Loucy (cell line): ENCODE results near the gene VIL1.
A peak's percentile ranks its signal among the peaks of the same experiment; 100 is the strongest.

ENCODE experiments used
- H2AFZ ChIP-seq: fragments of 200-600 bp; sonication (generic); 2 replicates; pipeline ENCODE4 v1.6.0; 2016; ENCODE audit warnings: antibody characterized with exemption, mild to moderate bottlenecking, low read length, moderate library complexity
- H3F3A ChIP-seq: fragments of 200-600 bp; 2 replicates; pipeline ENCODE4 v1.6.0; 2016; ENCODE audit warnings: antibody characterized with exemption, low read depth, mild to moderate bottlenecking
- H3K27me3 ChIP-seq: fragments of 200-600 bp; sonication (generic); 2 replicates; pipeline ENCODE4 v1.6.1; 2014; ENCODE audit warnings: low read length, mild to moderate bottlenecking; ENCODE audit not compliant: insufficient read depth, poor library complexity, severe bottlenecking
- H3K36me3 ChIP-seq: fragments of 200-600 bp; sonication (generic); 2 replicates; pipeline ENCODE4 v1.6.1; 2016; ENCODE audit warnings: low read length; ENCODE audit not compliant: insufficient read depth
- H3K4me1 ChIP-seq: fragments of 200-600 bp; sonication (generic); 2 replicates; pipeline ENCODE4 v1.5.1; 2014; ENCODE audit warnings: low read length, mild to moderate bottlenecking; ENCODE audit not compliant: insufficient read depth, poor library complexity, severe bottlenecking
- H3K4me2 ChIP-seq: fragments of 200-600 bp; sonication (generic); 2 replicates; pipeline ENCODE4 v1.6.0; 2014; ENCODE audit warnings: antibody characterized with exemption, low read length, low read depth, mild to moderate bottlenecking; ENCODE audit not compliant: poor library complexity, severe bottlenecking
- H3K4me3 ChIP-seq: fragments of 200-600 bp; sonication (generic); 2 replicates; pipeline ENCODE4 v1.5.1; 2014; ENCODE audit warnings: low read length, mild to moderate bottlenecking, mixed read lengths; ENCODE audit not compliant: poor library complexity, severe bottlenecking
- H3K79me2 ChIP-seq: fragments of 200-600 bp; sonication (generic); 2 replicates; pipeline ENCODE4 v1.6.1; 2014; ENCODE audit warnings: low read length; ENCODE audit not compliant: insufficient read depth
- H3K9ac ChIP-seq: fragments of 200-600 bp; sonication (generic); 2 replicates; pipeline ENCODE4 v1.6.0; 2014; ENCODE audit warnings: mild to moderate bottlenecking, low read depth, low read length, moderate library complexity; ENCODE audit not compliant: poor library complexity, severe bottlenecking
- H3K9me2 ChIP-seq: fragments of 200-600 bp; sonication (generic); replicated peaks from 2 replicates; pipeline ENCODE4 v1.6.1; 2016; ENCODE audit warnings: low read depth, low read length, mixed read lengths
- H3K9me3 ChIP-seq: fragments of 200-600 bp; sonication (generic); 2 replicates; pipeline ENCODE4 v1.6.1; 2014; ENCODE audit warnings: mild to moderate bottlenecking, antibody characterized with exemption, low read length, low read depth; ENCODE audit not compliant: insufficient read depth
- H4K20me1 ChIP-seq: fragments of 200-600 bp; sonication (generic); 2 replicates; pipeline ENCODE4 v1.6.0; 2014; ENCODE audit warnings: antibody characterized with exemption, low read length, mild to moderate bottlenecking; ENCODE audit not compliant: insufficient read depth, poor library complexity, severe bottlenecking
- EZH2phosphoT487 ChIP-seq: fragments of 200-600 bp; IDR thresholded peaks from 2 replicates; pipeline ENCODE4 v1.6.1; 2018; ENCODE audit warnings: antibody characterized with exemption, mild to moderate bottlenecking, moderate library complexity, borderline replicate concordance
- TF ChIP-seq, protein P1 (sequence below): fragments of 200-600 bp; sonication (generic); conservative IDR thresholded peaks from 2 replicates; pipeline ENCODE4 v1.5.1; 2014; ENCODE audit warnings: mild to moderate bottlenecking, antibody characterized with exemption, low read length

The VIL1 gene

DNA sequence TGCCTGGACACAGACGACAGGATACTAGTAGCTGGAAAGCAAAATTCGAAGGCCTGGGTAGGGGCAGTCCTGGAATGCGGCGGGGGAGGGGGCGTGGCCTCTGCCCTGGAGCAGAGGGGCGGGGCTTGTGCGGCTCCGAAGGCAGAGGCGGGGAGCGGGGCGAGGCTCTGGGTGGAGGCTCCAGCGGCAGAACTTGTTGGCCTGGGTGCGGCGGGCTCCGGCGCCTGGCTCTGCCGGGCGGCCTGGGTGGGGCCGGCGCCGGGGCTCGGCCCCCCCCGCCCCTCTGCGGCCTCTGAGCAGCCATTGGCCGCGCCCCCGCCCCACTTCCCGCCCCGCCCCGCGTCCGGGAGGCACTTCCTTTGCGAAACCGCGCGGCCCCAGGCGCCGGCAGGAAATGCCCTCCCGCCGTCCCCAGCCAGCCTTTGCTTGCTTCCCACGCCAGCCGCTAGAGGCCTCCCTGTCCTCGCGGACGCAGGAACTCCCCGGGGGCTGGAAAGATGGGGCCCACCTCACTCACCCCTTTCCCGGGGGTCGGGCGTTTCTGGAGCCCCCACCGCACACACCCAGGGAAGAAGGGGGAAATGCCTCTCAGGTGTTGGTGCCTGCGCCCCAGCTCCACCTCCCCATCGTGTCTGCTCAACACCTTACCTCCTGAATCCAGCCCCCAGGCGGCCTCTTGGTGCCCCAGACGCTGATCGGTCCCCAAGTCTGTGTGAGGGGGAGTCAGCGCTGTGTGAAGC, 12.5 kb upstream of the VIL1 start:
- H3K36me3 ChIP-seq = peaks cover 22% of the 10 kb centered on the region; the same call in 1 of the 2 replicates
- peak overlapping the region; percentile 74 for H2AFZ ChIP-seq
- H4K20me1 ChIP-seq = peaks cover 21% of the 10 kb centered on the region
- no peaks in the 10 kb centered on the region for H3F3A ChIP-seq
- peaks cover 40% of the 10 kb centered on the region for H3K4me1 ChIP-seq
- no peaks in the 10 kb centered on the region for H3K9me3 ChIP-seq
- H3K4me3 ChIP-seq = peak overlapping the region; percentile 77
- peaks cover 34% of the 10 kb centered on the region for H3K79me2 ChIP-seq
- no peaks in the 10 kb centered on the region for H3K27me3 ChIP-seq
- H3K9ac ChIP-seq = peak overlapping the region; percentile 78
- peak overlapping the region; percentile 95 for H3K4me2 ChIP-seq
- TF ChIP-seq, protein P1, sequence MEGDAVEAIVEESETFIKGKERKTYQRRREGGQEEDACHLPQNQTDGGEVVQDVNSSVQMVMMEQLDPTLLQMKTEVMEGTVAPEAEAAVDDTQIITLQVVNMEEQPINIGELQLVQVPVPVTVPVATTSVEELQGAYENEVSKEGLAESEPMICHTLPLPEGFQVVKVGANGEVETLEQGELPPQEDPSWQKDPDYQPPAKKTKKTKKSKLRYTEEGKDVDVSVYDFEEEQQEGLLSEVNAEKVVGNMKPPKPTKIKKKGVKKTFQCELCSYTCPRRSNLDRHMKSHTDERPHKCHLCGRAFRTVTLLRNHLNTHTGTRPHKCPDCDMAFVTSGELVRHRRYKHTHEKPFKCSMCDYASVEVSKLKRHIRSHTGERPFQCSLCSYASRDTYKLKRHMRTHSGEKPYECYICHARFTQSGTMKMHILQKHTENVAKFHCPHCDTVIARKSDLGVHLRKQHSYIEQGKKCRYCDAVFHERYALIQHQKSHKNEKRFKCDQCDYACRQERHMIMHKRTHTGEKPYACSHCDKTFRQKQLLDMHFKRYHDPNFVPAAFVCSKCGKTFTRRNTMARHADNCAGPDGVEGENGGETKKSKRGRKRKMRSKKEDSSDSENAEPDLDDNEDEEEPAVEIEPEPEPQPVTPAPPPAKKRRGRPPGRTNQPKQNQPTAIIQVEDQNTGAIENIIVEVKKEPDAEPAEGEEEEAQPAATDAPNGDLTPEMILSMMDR = peak; percentile 74
- no peak for TF ChIP-seq EZH2phosphoT487
- no peaks in the 10 kb centered on the region for H3K9me2 ChIP-seq

DNA sequence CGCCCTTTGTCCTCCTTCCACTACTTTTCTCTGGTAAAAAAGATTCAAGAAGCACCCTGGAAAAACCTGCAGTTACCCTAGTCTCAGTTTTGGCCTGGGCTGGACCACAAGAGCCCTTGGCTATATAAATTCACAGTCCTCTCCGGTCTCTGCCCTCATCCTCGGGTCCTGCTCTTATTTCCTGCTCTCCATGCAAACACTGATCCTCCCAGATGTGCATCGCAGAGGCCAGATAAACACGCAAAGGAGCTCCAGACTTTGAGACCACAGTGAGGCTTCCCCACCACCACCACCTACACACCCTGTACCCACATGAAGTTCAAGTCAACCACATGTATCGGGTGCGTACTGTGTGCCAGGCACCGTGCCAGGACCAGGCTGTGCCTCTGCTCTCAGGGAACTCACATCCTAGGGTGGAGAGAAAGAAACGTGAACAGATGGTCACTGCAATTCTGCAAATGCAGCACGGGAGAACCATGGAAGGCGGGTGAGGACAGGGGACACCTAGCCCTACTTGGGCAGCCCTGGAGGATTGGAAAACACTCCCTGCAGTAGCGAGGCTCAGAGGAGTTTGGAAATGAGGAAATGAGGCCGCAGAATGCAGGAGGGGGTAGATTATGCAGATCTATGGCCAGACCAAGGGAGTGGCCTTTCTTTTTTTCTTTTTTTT, 11.8 kb upstream of the VIL1 start:
- peak overlapping the region; percentile 73 for H2AFZ ChIP-seq
- TF ChIP-seq EZH2phosphoT487 = no peak
- TF ChIP-seq, protein P1 = no peak
- peak overlapping the region; percentile 72 for H3K9ac ChIP-seq
- peaks cover 27% of the 10 kb centered on the region for H3K79me2 ChIP-seq
- H3K4me3 ChIP-seq = peak overlapping the region; percentile 72
- peaks cover 33% of the 10 kb centered on the region for H3K4me1 ChIP-seq
- H3K9me3 ChIP-seq = no peaks in the 10 kb centered on the region
- H3F3A ChIP-seq = no peaks in the 10 kb centered on the region
- H3K9me2 ChIP-seq = no peaks in the 10 kb centered on the region
- H3K27me3 ChIP-seq = no peaks in the 10 kb centered on the region
- peaks cover 14% of the 10 kb centered on the region for H4K20me1 ChIP-seq
- peak overlapping the region; percentile 72 for H3K4me2 ChIP-seq
- H3K36me3 ChIP-seq = peaks cover 20% of the 10 kb centered on the region; the same call in 1 of the 2 replicates

DNA sequence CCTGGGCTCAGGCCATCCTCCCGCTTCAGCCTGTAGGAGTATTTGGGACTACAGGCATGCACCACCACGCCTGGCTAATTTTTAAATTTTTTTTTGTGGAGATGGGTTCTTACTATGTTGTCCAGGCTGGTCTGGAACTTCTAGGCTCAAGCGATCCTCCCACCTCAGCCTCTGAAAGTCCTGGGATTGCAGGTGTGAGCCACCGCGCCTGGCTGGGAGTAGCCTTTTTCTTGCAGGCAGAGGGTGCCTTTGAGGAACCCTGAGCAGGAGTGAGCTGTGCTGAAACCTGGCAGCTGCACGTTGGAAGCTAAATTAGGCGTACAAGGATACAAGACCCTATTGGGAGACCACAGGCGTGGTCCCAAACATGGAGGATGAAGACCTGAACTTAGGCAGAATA, 11.2 kb upstream of the VIL1 start:
- Histone ChIP-seq H4K20me1 (peaks cover 8% of the 10 kb centered on the region), H3K9ac (peak overlapping the region; percentile 72), H3K36me3 (peaks cover 16% of the 10 kb centered on the region; the same call in 1 of the 2 replicates), H3K4me2 (no peak overlapping the region), H3K9me2 (no peaks in the 10 kb centered on the region), H3K4me3 (no peak overlapping the region), H2AFZ (no peak overlapping the region), H3K9me3 (no peaks in the 10 kb centered on the region), H3K4me1 (peaks cover 28% of the 10 kb centered on the region), H3F3A (no peaks in the 10 kb centered on the region), H3K79me2 (peaks cover 21% of the 10 kb centered on the region), H3K27me3 (no peaks in the 10 kb centered on the region)
- TF ChIP-seq, protein P1 = no peak
- no peak for TF ChIP-seq EZH2phosphoT487
